HL-60 (cell line): ENCODE results near the gene LZTFL1.

ENCODE experiments used
- DNase-seq, 2 experiments: peaks; one replicate each; pipeline ENCODE4 v3.0.0-alpha.2; 2010 to 2020; ENCODE audit warnings: low read depth in 1 of 2, low spot score in 1 of 2
- H3K27ac ChIP-seq: fragments of 250-450 bp; sonication (Bioruptor Pico); replicated peaks from 2 replicates; pipeline ENCODE4 v1.5.1; 2020; ENCODE audit warnings: mild to moderate bottlenecking, moderate library complexity
- H3K27me3 ChIP-seq: fragments of 250-450 bp; sonication (Bioruptor Pico); 2 replicates; pipeline ENCODE4 v1.5.1; 2021; ENCODE audit warnings: mild to moderate bottlenecking, moderate library complexity; ENCODE audit not compliant: insufficient read depth, poor library complexity, severe bottlenecking
- H3K4me3 ChIP-seq: replicated peaks from 2 replicates; pipeline ENCODE4 v1.5.1; 2011; ENCODE audit warnings: mild to moderate bottlenecking, control low read depth, low read length; ENCODE audit not compliant: insufficient read depth
- CTCF ChIP-seq: IDR thresholded peaks from one replicate; pipeline ENCODE4 v1.5.1; 2011; ENCODE audit warnings: low read length, control low read depth, inconsistent platforms; ENCODE audit not compliant: insufficient read depth
- GABPA ChIP-seq: IDR thresholded peaks from 2 replicates; pipeline ENCODE4 v1.6.1; 2012; ENCODE audit warnings: low read depth
- POLR2AphosphoS5 ChIP-seq: IDR thresholded peaks from 2 replicates; pipeline ENCODE4 v1.6.1; 2012; ENCODE audit warnings: low read depth
- REST ChIP-seq: IDR thresholded peaks from 2 replicates; pipeline ENCODE4 v1.6.1; 2012; ENCODE audit warnings: low read depth; ENCODE audit not compliant: insufficient replicate concordance
- SPI1 ChIP-seq: IDR thresholded peaks from 2 replicates; pipeline ENCODE4 v1.6.1; 2012; ENCODE audit warnings: low read depth, mild to moderate bottlenecking, borderline replicate concordance

LZTFL1 gene

GRCh38 chr3:45814322-45814721 lies 27.6 kb downstream of the LZTFL1 start:
- Histone ChIP-seq H3K27me3 (no peaks in the 10 kb centered on the region), H3K27ac (no peak overlapping the region), H3K4me3 (no peak overlapping the region)
- TF ChIP-seq GABPA, result no peak
- no peak for TF ChIP-seq REST
- no peak for TF ChIP-seq CTCF
- no peak for TF ChIP-seq SPI1
- no peak for TF ChIP-seq POLR2AphosphoS5
- DNase-seq, result no peak

GRCh38 chr3:45807681-45808540 lies 34.0 kb downstream of the LZTFL1 start:
- Histone ChIP-seq H3K4me3 (no peak overlapping the region), H3K27ac (no peak overlapping the region), H3K27me3 (no peaks in the 10 kb centered on the region)
- DNase-seq, result no peak
- TF ChIP-seq SPI1 (no peak), CTCF (no peak), POLR2AphosphoS5 (no peak), GABPA (no peak), REST (no peak)

- DNase-seq, result no peak
- Histone ChIP-seq H3K27me3 (no peaks in the 10 kb centered on the region), H3K27ac (no peak overlapping the region), H3K4me3 (no peak overlapping the region)
- TF ChIP-seq REST (no peak), CTCF (no peak), SPI1 (no peak), GABPA (no peak), POLR2AphosphoS5 (no peak)
These were observed 34.8 kb downstream of the LZTFL1 start for GRCh38 chr3:45807133-45807532.
